SIG-M5 treated with dmso at 0.1 percent for 504 hours (cell line): ENCODE data around the gene INSRR.

ENCODE experiments used
- DNase-seq: peaks from one replicate; lab custom pipeline; 2025; ENCODE audit not compliant: unreplicated experiment; lab: John Stamatoyannopoulos, UW

INSRR gene

DNA sequence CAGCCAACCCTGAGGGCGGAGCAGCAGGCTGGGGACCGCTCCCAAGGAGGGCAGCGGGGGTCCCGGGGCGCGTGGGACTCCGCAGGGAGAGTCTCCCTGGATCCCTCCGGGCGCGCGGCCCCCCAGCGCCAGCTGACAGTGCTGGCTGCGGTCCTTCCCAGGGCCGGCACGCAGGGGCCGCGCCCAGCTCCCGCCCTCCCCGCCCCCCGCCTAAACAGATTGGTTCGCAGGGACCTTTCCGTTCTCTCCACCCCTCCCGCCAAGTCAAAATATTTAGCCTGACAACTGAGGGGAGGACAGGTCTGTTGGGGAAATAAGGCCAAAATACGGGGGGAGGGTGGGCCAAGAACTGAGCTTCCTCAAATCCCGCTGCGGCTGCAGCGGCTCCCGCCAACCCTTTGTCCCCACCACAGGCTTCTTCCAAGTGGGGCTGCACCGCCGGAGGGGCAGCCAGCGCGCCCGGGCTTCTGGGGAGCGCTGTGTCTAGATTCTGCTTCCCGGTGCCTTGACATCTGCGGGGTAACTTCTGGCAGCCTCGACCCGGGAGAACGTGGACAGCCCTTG is at the start of gene INSRR:
INSRR (minus strand) TSS at position 159 of the 564 bp plus-strand sequence. CDS start 496 bp downstream, outside the sequence.
- DNase-seq: no peak

DNA sequence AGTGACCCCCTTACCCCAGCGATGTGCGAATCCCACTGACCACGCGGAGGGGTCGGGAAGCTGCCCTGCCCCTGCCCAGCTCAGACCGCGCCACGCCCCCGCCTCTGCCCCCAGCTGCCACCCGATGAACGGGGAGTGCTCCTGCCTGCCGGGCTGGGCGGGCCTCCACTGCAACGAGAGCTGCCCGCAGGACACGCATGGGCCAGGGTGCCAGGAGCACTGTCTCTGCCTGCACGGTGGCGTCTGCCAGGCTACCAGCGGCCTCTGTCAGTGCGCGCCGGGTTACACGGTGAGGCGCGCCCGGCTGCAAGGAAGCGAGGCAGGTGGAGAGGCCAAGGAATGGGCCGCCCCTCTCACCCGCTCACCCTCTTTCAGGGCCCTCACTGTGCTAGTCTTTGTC is 49.6 kb upstream of the INSRR start:
- no peak for DNase-seq

DNA sequence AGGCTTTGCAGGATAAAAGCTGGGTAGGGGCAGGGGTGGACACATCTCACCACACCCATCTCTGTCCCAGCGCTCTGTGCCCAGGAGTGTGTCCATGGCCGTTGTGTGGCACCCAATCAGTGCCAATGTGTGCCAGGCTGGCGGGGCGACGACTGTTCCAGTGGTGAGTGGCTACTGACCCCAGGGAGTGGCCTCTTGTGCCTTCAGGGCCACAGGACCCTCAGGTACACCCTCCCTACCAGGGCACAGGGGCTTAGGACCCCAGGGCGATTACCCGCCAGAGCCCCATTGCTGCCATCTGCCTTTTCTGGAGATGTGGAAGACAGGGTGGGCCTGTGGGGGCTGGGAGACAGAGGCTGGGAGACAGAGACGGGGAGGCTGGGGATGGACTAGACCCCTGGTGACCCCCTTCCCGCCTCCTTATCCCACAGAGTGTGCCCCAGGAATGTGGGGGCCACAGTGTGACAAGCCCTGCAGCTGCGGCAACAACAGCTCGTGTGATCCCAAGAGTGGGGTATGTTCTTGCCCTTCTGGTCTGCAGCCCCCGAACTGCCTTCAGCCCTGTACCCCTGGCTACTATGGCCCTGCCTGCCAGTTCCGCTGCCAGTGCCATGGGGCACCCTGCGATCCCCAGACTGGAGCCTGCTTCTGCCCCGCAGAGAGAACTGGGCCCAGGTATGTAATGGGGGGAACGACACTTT is 47.4 kb upstream of the INSRR start:
- no peak for DNase-seq

DNA sequence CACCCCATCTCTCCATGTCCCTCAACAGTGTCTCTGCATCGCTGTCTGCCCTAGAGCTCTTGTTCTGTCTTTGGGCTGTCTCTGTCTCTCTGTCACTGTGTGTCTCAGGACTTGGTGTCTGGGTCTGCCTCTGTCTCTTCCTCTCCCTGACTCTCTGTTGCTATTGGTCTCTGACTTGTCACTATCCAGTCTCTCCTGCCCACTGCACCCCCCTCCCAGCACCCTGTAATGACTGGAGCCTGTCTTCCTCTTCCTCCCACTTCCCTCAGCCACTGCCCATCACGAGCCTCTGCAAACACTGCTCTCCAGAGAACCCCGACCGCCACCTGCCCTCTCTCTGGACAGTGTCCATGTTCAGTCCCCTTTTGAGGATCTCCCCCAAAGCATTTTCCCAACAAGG is 46.7 kb upstream of the INSRR start:
- DNase-seq: no peak

DNA sequence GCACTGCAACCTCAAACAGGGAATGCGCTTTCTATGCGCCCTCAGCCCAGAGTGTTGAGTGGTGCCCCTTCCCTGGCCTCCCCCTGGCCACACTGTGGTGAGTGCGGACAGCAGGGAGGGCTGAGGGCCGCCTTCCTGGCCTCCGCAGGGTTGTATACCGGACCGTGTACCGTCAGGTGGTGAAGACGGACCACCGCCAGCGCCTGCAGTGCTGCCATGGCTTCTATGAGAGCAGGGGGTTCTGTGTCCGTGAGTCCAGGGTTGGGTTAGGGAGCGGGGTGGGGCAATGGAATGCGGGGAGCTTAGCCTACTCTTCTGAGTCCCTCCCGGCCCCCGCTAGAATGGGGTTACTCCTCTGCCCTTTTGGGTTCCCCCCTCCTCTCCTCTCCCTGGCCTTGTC is 46.3 kb upstream of the INSRR start:
- DNase-seq: no peak

DNA sequence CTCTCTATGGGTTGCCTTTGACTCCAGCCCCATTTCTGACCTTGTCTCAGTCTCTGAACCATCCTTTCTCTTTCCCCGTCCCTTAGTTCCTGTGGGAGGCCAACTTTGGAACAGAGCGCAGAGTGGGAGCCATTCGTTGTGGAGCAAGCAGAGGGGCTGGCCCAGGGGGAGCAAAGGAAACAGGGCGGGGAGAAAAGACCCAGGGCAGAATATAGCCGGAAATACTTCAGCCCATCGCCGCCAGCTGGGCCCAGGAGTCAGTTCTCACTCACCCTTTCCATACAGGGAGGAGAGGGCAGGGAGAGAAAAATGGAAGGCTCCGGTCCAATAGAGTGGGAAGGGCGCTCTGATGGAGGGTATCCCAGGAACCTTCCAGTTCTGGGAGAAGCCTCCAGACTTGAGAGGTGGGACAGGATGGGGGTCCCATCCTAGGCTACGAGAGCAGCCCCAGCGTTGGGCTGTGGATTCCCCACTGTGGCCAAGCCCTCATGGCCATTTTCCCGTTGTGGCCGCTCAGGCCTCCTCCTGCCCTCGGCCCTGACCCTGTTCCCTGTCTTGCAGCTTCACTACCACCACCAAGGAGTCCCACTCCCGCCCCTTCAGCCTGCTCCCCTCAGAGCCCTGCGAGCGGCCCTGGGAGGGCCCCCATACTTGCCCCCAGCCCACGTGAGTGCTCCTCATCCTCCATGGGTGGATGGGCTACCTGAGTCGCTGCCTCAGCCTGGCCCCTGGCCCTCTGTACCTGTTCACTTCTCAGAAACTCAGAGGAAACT is 45.5 kb upstream of the INSRR start:
- no peak for DNase-seq

DNA sequence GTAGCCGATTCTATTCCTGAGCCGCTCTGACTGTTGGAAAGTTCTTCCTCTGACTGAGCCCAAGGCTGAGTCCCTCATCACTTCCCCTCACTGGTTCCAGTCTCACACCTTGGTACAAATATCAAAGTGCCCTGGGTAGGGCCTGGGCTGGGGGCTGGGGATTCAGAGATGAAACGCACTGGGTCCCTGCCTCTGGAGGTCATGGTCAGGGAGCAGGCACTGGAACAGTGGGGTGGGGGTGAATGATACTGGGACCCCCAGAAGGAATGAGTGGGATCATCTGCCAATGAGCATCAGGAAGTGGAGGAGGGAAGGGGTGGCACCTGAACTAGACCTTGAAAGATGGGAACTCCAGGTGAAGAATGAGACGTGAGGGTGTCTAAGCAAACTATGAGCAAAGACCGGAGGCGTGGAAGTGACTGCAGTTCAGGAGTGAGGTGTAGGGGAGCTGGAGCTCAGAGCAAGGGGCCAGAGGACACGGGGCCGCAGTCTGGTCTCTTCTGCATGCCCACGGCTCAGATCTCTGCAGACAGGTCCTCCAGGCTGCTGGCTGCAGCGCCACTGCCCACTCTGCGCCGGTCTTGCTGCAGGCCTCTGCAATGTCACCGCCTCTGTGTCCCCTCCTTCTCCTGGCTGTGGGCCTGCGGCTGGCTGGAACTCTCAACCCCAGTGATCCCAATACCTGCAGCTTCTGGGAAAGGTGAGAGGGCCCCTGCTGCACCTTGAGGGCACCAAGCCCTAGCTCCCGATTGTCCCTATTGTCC is 44.6 kb upstream of the INSRR start:
- no peak for DNase-seq

DNA sequence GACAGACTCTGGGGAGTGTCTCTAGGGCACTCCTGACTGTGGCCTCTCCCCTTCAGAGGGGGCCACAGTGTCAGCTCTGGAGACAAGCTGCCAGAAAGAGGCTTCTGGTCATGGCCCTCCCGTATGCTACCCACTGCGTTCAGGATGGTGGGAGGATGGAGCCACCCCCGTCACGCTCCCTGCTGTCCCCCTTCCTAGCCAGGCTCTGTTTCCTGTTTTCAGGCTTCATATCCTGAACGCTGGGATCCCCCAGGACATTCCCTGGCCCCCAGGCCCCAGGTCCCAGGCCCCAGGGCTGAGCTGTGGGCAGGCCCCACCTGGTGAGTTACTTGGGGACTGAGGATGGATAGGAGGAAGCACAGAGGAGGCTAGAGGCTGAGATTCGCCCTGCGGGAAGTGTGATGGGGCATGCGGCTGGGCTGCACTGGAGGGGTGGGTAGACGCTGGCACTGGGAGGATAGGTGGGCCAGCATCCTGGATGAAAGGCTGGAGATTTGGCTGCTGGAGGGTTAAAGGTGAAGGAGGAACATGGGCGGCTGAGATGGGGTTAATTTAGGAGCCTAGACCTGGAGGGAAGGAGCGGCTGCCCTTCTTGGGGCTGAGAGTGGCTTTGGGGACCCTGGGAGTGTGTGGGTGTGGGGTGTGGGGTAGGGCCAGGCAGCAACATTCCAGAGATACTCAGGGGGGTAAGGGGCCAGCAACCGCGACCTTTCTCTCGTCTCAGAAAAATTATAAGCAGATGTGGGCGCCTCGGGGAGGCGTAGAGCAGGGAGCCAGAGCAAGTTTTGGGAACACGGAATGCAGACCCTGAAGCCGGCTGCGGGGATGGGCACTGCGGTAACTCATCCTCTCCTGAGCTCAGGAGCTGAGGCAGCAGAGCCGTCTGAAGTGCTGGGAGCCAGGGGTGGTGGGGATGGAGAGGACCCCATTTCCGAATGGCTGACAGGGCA is 43.3 kb upstream of the INSRR start:
- DNase-seq: no peak

DNA sequence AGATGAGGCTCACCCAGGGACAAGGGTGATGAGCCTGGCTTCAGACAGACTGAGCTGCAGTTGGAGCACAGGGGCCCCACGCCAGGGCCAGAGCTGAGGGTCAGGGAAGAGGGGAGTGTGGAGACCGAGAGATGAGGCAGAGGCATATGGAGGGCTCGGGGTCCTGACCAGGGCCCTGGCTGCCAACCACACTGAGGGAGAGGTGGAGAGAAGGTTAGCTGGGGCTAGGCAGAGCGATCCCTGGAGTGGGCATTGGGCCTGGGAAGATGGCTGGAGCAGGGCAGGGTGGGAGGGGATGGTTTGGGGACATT is 42.6 kb upstream of the INSRR start:
- no peak for DNase-seq

DNA sequence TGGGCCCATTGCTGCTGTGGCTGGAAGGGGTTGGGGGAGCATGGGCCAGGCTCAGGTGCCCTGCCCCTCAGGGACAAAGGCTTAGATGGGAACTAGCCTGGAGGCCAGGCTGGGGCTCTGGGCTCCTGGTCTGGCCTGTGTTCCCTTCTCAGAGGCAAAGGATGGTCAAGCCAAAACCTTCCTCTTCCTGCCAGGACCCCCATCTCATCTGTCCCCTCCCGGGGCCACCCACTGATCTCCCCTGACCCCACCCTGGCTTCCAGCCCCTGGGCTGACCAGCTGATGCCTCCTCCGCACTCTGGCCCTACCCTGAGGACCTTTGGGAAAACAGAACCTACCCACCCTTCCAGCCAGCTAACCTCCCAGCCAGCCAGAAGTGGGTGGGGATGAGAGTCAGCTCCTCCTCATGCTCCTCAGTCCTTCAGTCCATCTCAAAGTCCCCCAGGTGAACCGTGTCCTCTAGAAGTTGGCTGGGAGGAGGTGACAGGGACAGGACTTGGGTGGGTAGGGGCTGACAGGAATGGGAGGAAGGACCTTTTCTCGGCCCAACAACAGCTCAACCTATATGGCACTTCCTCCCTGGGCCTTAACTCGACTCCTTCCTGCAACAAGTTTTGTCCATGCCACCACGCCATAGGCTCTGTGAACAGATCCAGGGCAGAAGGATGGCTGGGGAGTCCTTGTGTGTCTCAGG is 42.1 kb upstream of the INSRR start:
- DNase-seq: no peak

DNA sequence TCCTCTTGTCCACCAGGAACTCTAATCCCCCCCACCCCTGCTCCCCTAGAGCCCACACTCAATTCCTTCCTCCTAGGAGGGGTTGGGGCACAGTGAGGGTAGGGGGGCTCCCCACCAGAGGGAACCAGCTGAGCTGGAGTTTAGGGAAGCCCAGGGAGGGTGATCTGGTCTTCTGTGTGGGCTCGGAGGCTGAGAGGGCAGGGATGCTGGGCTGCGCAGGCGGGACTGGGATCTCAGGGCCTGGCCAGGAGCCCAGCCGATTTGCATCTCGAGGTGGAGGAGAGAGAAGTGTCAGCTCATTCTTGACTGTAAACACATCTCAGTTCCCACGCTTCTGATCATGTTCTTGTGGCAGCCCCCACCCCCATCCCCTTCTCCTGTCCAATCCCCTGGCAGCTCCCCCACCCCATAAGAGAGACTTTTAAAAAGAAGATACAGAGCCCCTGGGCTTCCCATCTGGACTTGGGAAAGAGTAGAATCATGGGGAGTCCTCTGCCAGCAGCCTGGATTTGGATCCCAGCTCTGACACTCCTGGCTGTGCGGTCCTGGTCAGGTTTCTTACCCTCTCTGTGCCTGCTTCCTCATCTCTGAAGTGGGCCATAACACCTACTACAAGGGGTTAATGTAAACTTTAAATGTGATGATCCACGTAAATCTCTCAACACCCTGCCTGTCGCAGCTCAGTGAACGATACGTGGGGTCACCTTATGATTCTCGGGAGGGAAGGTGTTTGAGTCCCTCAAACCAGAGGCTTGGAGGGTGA is 41.2 kb upstream of the INSRR start:
- no peak for DNase-seq

DNA sequence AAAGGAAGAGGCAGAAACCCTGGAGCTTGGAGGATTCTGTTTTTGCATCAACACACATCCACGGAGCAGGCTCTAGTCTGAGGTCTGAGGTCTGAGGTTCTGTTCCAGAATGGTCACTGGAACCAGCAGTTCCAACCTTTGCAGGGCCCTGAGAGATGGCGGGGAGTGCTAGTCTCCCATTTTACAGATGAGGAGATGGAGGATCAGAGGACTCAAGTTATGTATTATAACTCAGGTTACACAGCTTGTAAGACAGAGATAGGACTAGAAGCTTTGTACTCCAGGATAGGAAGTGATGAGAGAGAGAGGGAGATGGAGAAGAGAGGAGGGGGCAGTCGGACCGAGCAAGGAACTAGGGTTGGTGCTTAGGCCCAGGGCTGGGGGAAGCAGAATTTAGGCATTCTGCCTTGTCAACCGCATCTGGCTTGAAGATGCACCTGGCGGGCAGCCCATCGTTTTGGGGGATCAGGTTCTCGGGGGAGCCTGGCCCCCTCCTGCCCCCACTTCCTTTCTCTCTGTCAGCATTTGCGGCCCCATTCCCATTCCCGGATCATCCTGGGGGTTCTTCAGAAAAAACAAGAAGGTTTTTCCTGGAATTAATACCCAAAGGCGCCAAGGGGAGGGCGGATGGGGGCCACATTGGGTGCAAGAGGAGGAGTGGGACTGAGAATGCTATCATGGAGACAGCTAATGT is 40.2 kb upstream of the INSRR start:
- DNase-seq: no peak

DNA sequence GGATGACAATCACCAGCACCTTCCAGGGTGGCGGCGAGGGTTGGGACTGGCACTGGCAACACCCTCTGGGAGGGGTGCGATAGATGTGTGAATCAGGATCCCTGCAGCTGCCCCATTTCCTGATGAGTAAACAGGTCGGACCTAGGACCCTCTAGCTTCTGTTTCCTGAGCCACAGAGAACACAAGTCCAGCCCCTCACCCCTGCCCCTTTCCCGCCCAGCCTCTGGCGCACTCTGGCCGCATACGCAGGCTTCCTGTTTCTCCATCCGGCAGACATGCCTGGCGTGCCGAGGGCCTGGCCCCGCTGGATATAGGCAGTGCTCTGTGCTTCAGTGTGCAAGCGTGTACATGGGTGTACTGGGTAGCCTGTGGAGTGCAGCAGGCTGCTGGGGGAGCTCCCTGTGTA is 39.2 kb upstream of the INSRR start:
- DNase-seq: no peak

DNA sequence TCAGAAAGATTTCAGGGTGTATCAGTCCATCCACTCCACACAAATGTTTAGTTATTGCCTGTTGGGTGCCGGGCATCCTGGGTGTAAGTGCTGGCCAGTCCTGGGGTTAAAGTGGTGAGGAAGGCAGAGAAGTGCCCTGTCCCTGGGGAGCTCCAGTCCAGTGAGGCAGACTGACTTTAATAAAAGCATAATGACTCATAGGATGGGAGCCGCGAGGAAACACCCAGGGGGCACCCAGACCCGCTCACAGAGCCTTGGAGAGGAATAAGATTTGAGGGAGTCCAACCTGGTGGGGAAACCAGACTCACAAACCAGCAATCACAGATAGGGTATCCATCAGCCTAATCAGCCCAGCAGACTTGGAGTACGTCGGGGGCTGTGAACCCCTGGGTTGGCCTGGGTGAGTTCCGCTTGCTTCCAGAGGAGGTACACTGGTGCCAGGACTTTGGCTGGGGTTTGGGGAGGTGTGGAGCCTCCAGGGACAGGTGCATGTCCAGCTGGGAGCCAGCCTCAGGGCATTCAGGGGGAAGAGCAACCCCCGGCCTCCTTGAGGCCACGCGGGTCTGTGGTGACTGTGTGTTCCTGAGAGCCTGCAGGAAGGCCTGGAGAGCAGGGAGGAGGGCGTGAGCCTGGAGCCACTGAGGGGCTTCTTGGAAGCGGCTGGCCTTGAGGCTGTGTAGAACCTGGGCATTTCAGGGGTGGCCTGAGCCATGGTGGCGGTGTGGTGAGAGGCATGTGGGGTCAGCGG is 38.3 kb upstream of the INSRR start:
- no peak for DNase-seq

DNA sequence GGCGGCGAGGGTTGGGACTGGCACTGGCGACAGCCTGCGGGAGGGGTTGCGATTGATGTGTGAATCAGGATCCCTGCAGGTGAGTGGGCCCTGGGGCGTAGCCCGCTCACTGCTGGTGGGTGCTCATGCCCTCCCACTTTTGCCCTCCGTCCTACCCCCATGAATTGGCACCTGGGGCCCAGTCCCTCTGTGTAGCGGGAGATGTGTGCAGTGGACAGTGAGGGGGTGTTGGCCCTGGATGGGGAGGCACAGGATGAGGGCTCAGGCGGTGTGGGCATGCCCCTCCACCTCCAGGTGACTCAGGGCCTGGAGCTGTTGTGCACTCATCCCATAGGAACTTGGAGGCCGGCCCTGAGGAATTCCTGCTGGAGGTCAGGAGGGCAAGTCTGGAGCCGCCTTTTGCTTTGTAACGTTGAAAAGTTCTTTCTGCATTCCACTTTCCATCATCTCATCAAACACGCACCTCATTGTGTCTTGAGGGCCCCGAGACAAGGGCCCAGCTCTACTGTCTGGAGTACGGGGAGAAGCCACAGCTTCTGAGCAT is 37.6 kb upstream of the INSRR start:
- no peak for DNase-seq

DNA sequence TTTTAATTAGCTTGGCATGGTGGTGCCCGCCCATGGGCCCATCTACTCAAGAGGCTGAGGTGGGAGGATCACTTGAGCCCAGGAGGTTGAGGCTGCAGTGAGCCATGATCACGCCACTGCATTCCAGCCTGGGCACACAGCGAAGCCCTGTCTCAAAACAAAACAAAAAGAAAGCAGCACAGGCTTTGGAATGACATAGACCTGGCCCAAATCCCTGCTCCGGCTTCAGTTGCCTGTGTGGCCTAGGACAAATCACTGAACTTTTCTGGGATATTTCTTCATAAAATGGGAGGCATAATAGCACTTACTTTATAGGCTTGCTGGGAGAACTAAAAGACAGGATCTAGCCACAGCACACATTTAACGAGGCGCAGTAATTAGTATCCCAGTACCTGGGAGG is 37.0 kb upstream of the INSRR start:
- DNase-seq: no peak

DNA sequence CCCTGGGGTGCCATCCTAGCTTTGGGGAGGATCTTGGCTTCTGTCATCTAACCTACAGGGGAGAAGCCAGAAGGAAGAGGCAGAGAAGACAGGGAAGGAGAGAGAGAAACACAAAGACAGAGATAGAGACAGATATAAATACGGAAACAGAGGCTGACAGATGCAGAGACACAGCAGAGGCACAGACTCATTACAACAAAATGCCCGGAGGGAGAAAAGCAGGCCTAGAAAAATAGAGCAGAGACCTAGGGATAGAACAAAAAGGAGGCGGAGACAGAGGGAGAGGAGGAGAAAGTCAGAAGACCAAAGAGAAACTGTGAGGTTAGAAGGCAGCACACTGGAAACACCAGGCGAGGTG is 36.5 kb upstream of the INSRR start:
- no peak for DNase-seq
